Endothelial cell of umbilical vein (primary cell): Measurements from ENCODE around the gene SLC49A3. TPM values are rescaled to one million over a fixed set of nuclear protein-coding genes. Genes with fewer than 3 reads are reported as not detected.
"Not testable (repeated sequence)": the region's sequence is repeated elsewhere in the genome, so short reads cannot be mapped to it uniquely, and the experiment has no call there.

ENCODE experiments used
- BruUV-seq: library from RNA; stranded (reverse); fragments of 400-500 nt; replicated peaks from 2 replicates; lab custom pipeline; 2021; lab: Mats Ljungman, UMichigan
- CTCF ChIA-PET: fragments of 300-600, 350-600 bp; sonication (Branson Sonifier 250); formaldehyde crosslinking; loops from one replicate; lab custom pipeline; 2021; ENCODE audit warnings: antibody characterized with exemption, inconsistent platforms; lab: Charles Lee
- POLR2A ChIA-PET: fragments of 300-600, 350-600 bp; sonication (Branson Sonifier 250); formaldehyde crosslinking; loops from one replicate; lab custom pipeline; 2021; ENCODE audit warnings: antibody characterized with exemption, inconsistent platforms; lab: Charles Lee
- DNase-seq: peaks from one replicate; pipeline ENCODE4 v3.0.0-alpha.2; 2011; ENCODE audit warnings: low read depth, low spot score
- FAIRE-seq: peaks from 2 replicates; lab custom pipeline; 2011; peaks lifted over from hg19 to GRCh38; lab: Jason Lieb, UNC
- H2AFZ ChIP-seq: 2 replicates; pipeline ENCODE4 v1.6.0; 2012; ENCODE audit warnings: low read depth, low read length, control low read depth, inconsistent platforms
- H3K27ac ChIP-seq: 2 replicates; pipeline ENCODE4 v1.5.1; 2011; ENCODE audit warnings: low read depth, mild to moderate bottlenecking, control low read depth, low read length, moderate library complexity; ENCODE audit not compliant: insufficient read depth
- H3K27me3 ChIP-seq, 2 experiments: 2 replicates each; pipeline versions ENCODE4 v1.6.0 to v1.6.1; 2011; ENCODE audit warnings: low read length in 2 of 2, mixed read lengths in 1 of 2; ENCODE audit not compliant: control insufficient read depth in 2 of 2, insufficient read depth in 2 of 2
- H3K36me3 ChIP-seq, 2 experiments: 2 replicates in 1 of 2; 3 replicates in 1 of 2; pipeline ENCODE4 v1.5.1; 2011; ENCODE audit warnings: low read length in 2 of 2, mild to moderate bottlenecking in 1 of 2, moderate library complexity in 1 of 2; ENCODE audit not compliant: control insufficient read depth in 2 of 2, insufficient read depth in 2 of 2; ENCODE audit errors: extremely low read depth in 1 of 2
- H3K4me1 ChIP-seq: 3 replicates; pipeline ENCODE4 v1.5.1; 2011; ENCODE audit warnings: mild to moderate bottlenecking, low read length; ENCODE audit not compliant: control insufficient read depth, insufficient read depth; ENCODE audit errors: extremely low read depth
- H3K4me2 ChIP-seq: 2 replicates; pipeline ENCODE4 v1.6.1; 2011; ENCODE audit warnings: low read length, control low read depth, mixed read lengths; ENCODE audit not compliant: insufficient read depth
- H3K4me3 ChIP-seq, 3 experiments: fragments of 200-600 bp in 1 of 3; sonication (generic), shearing (Covaris generic) in 1 of 3; replicated peaks in 1 of 3; 2 replicates each; pipeline ENCODE4 v1.5.1; 2011 to 2016; ENCODE audit warnings: control low read depth in 3 of 3, low read length in 3 of 3, mild to moderate bottlenecking in 2 of 3, inconsistent platforms in 1 of 3, low read depth in 1 of 3, moderate library complexity in 1 of 3; ENCODE audit not compliant: insufficient read depth in 1 of 3
- H3K79me2 ChIP-seq: 2 replicates; pipeline ENCODE4 v1.6.0; 2012; ENCODE audit warnings: low read length, inconsistent platforms; ENCODE audit not compliant: control insufficient read depth, insufficient read depth
- H3K9ac ChIP-seq: replicated peaks from 2 replicates; pipeline ENCODE3; 2011; ENCODE audit warnings: low read length, control low read depth; ENCODE audit not compliant: insufficient read depth; ENCODE audit errors: extremely low read depth
- H3K9me1 ChIP-seq: replicated peaks from 3 replicates; pipeline ENCODE4 v1.6.0; 2011; ENCODE audit warnings: mild to moderate bottlenecking, low read length; ENCODE audit not compliant: control insufficient read depth, insufficient read depth; ENCODE audit errors: extremely low read depth
- H3K9me3 ChIP-seq: replicated peaks from 2 replicates; pipeline ENCODE4 v1.5.1; 2012; ENCODE audit warnings: low read length, inconsistent platforms; ENCODE audit not compliant: control insufficient read depth, insufficient read depth
- H4K20me1 ChIP-seq: replicated peaks from 2 replicates; pipeline ENCODE3; 2011; ENCODE audit warnings: mild to moderate bottlenecking, low read length; ENCODE audit not compliant: control insufficient read depth, insufficient read depth; ENCODE audit errors: extremely low read depth
- CTCF ChIP-seq, 2 donors: IDR thresholded peaks; 1 replicate in 1 of 2; 2 replicates in 1 of 2; pipeline ENCODE4 v1.5.1; 2011; ENCODE audit warnings: low read length in 2 of 2, mild to moderate bottlenecking in 2 of 2, moderate library complexity in 2 of 2, control low read depth in 1 of 2, inconsistent platforms in 1 of 2, low read depth in 1 of 2; ENCODE audit not compliant: insufficient read depth in 1 of 2; ENCODE audit errors: extremely low read depth in 1 of 2
- EZH2 ChIP-seq: IDR thresholded peaks from 2 replicates; pipeline ENCODE4 v1.6.1; 2012; ENCODE audit warnings: borderline replicate concordance, low read depth, mild to moderate bottlenecking, moderate library complexity, low read length, inconsistent platforms; ENCODE audit not compliant: severe bottlenecking
- FOS ChIP-seq: IDR thresholded peaks from 2 replicates; pipeline ENCODE4 v1.6.1; 2011; ENCODE audit warnings: mild to moderate bottlenecking, low read length, moderate library complexity, borderline replicate concordance; ENCODE audit not compliant: insufficient read depth
- GATA2 ChIP-seq: IDR thresholded peaks from 2 replicates; pipeline ENCODE4 v1.7.0; 2011; ENCODE audit warnings: low read depth, mild to moderate bottlenecking, moderate library complexity, mixed read lengths, low read length; ENCODE audit not compliant: insufficient read length, insufficient read depth
- MYC ChIP-seq: IDR thresholded peaks from one replicate; pipeline ENCODE4 v1.6.1; 2011; ENCODE audit warnings: mild to moderate bottlenecking, low read depth, low read length
- POLR2A ChIP-seq: IDR thresholded peaks from 2 replicates; pipeline ENCODE4 v1.6.1; 2012; ENCODE audit warnings: low read depth, mild to moderate bottlenecking, control low read depth, low read length
- POLR2AphosphoS5 ChIP-seq: IDR thresholded peaks from 2 replicates; pipeline ENCODE4 v1.6.1; 2012; ENCODE audit warnings: low read depth, mild to moderate bottlenecking, control low read depth, low read length, moderate library complexity; ENCODE audit not compliant: insufficient read depth
- dilution Hi-C: fragments of 300-500 bp; cut with MboI; formaldehyde crosslinking; loops from one replicate; pipeline ENCODE4 v1.15.0; 2019; ENCODE audit warnings: low sequenced_read_pairs; ENCODE audit not compliant: extremely low pct_ligation_motif_present
- intact Hi-C: fragments of 100-400 bp; cut with micrococcal nuclease; formaldehyde crosslinking; loops from one replicate; pipeline ENCODE4 v1.10.0; 2022
- polyA plus RNA-seq, 4 experiments: library from polyadenylated mRNA; depleted of rRNA in 3 of 4; stranded (reverse) in 3 of 4; unstranded in 1 of 4; fragments of >200 nt; gene quantifications; 2 replicates each; pipeline versions ENCODE4 v1.2.1 to v1.2.3, GENCODE V29; 2011 to 2012; ENCODE audit warnings: missing spikeins in 1 of 4
- total RNA-seq: library from RNA; stranded (reverse); gene quantifications from 2 replicates; pipeline ENCODE4 v1.2.3, GENCODE V29; 2021
- TF ChIP-seq, protein P1 (sequence below): IDR thresholded peaks from 2 replicates; pipeline ENCODE4 v1.6.1; 2011; ENCODE audit not compliant: insufficient read depth, insufficient read length

SLC49A3 gene
- total and polyA plus RNA-seq, 2 donors (not counting 3 experiments of a cell fraction or from before 2014, with no cell fraction given) = 4.2 to 11.5 TPM

GRCh38 chr4:699816-700580 lies 11.0 kb upstream of the SLC49A3 start:
- dilution Hi-C loops (no loop called here), intact Hi-C loops (no loop called here)
- Histone ChIP-seq H3K79me2 (no peaks in the 10 kb centered on the region), H3K27ac (no peak overlapping the region), H3K9me3 (no peaks in the 10 kb centered on the region), H3K4me3 (no peak overlapping the region), H3K9me1 (no peaks in the 10 kb centered on the region), H4K20me1 (no peaks in the 10 kb centered on the region), H3K4me1 (no peaks in the 10 kb centered on the region), H3K36me3 (no peaks in the 10 kb centered on the region), H2AFZ (no peak overlapping the region), H3K4me2 (no peak overlapping the region), H3K27me3 (peaks cover 0 to 2% of the 10 kb centered on the region in 2 experiments), H3K9ac (no peak overlapping the region)
- ChIA-PET POLR2A (no interaction called here), CTCF (interaction anchor here (0.7 to 1.8 kb wide), 3 partner anchors 10 to 456 kb away, joined by 3 to 10 read pairs (median 4); no protein-coding TSS in a partner anchor)
- DNase-seq = no peak
- no TSS peak for BruUV-seq
- FAIRE-seq = no peak
- TF ChIP-seq EZH2 (no peak), GATA2 (no peak), POLR2AphosphoS5 (no peak), FOS (no peak), MYC (no peak), CTCF (IDR thresholded peaks at IDR 0.05; ENCODE audit: extremely low read depth in 1 of 2, insufficient read depth in 1 of 2, low read depth in 1 of 2, low read length in 2 of 2) (no peak), POLR2A (no peak)
- TF ChIP-seq, protein P1, sequence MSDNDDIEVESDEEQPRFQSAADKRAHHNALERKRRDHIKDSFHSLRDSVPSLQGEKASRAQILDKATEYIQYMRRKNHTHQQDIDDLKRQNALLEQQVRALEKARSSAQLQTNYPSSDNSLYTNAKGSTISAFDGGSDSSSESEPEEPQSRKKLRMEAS = no peak

- H3K9me1 ChIP-seq, H3K9ac ChIP-seq, H3K4me3 ChIP-seq, H3K36me3 ChIP-seq, H3K4me1 ChIP-seq, H3K27me3 ChIP-seq, BruUV-seq, intact Hi-C loops, H3K27ac ChIP-seq, dilution Hi-C loops, DNase-seq, H4K20me1 ChIP-seq, FAIRE-seq, POLR2A ChIA-PET, H2AFZ ChIP-seq, H3K79me2 ChIP-seq, H3K4me2 ChIP-seq, H3K9me3 ChIP-seq: not testable (repeated sequence)
- CTCF ChIA-PET = interaction anchor here (0.8 to 0.9 kb wide), 2 partner anchors 11 to 25 kb away, joined by 3 read pairs; no protein-coding TSS in a partner anchor
Observed at GRCh38 chr4:694341-694940, 5.5 kb upstream of the SLC49A3 start.
